GM12878 (cell line): ENCODE measurements around the gene PLA2G15. TPM values are rescaled to one million over a fixed set of nuclear protein-coding genes. Genes with fewer than 3 reads are reported as not detected.

Experiments
- ATAC-seq: fragments of 200-7000 bp; cut with Tn5 transposase; 3 replicates; pipeline ENCODE4 v1.9.1; 2020; ENCODE audit warnings: mild to moderate bottlenecking, moderate library complexity
- BruUV-seq: library from RNA; stranded (reverse); fragments of 400-500 nt; replicated peaks from 2 replicates; lab custom pipeline; 2021; lab: Mats Ljungman, UMichigan
- CTCF ChIA-PET: fragments of 300-600 bp; sonication (Branson Sonifier 250); formaldehyde crosslinking; extraction: SDS; loops from one replicate; lab custom pipeline; 2021; ENCODE audit warnings: inconsistent platforms; lab: Yijun Ruan, JAX
- POLR2A ChIA-PET: fragments of 350-600 bp; formaldehyde crosslinking; extraction: SDS; loops from one replicate; lab custom pipeline; 2021; ENCODE audit warnings: inconsistent platforms; lab: Charles Lee
- RAD21 ChIA-PET: fragments of 300-600 bp; sonication (Branson Sonifier 250); formaldehyde crosslinking; loops from one replicate; lab custom pipeline; 2023; ENCODE audit warnings: antibody characterized with exemption; ENCODE audit not compliant: unreplicated experiment; lab: Charles Lee
- SMC1A ChIA-PET: fragments of 300-600 bp; sonication (Branson Sonifier 250); formaldehyde crosslinking; loops from one replicate; lab custom pipeline; 2023; ENCODE audit not compliant: unreplicated experiment, uncharacterized antibody; lab: Charles Lee
- DNase-seq: peaks from one replicate; pipeline ENCODE4 v3.0.0-alpha.2; 2011; ENCODE audit warnings: low read depth, low spot score
- FAIRE-seq: peaks from 3 replicates; lab custom pipeline; 2011; peaks lifted over from hg19 to GRCh38; lab: Jason Lieb, UNC
- H2AFZ ChIP-seq: 2 replicates; pipeline ENCODE4 v1.6.0; 2011; ENCODE audit warnings: low read depth, low read length, control low read depth; ENCODE audit not compliant: control insufficient read depth
- H3K27ac ChIP-seq: 2 replicates; pipeline ENCODE4 v1.5.1; 2011; ENCODE audit warnings: control low read depth; ENCODE audit not compliant: control insufficient read depth, insufficient read depth
- H3K27me3 ChIP-seq, 2 experiments: replicated peaks in 1 of 2; 2 replicates each; pipeline versions ENCODE4 v1.6.0 to v1.6.1; 2011; ENCODE audit warnings: low read length in 1 of 2; ENCODE audit not compliant: control insufficient read depth in 2 of 2, insufficient read depth in 2 of 2
- H3K36me3 ChIP-seq, 2 experiments: 2 replicates each; pipeline ENCODE4 v1.5.1; 2011; ENCODE audit warnings: low read length in 1 of 2; ENCODE audit not compliant: control insufficient read depth in 2 of 2, insufficient read depth in 2 of 2
- H3K4me1 ChIP-seq: 2 replicates; pipeline ENCODE4 v1.6.1; 2011; ENCODE audit warnings: mild to moderate bottlenecking, low read length, moderate library complexity, mixed read lengths; ENCODE audit not compliant: control insufficient read depth, insufficient read depth
- H3K4me2 ChIP-seq: 2 replicates; pipeline ENCODE4 v1.6.0; 2011; ENCODE audit warnings: control low read depth; ENCODE audit not compliant: control insufficient read depth, insufficient read depth
- H3K4me3 ChIP-seq: fragments of 200-600 bp; sonication (generic); 2 replicates; pipeline ENCODE4 v1.5.1; 2016
- H3K79me2 ChIP-seq: 2 replicates; pipeline ENCODE4 v1.6.0; 2011; ENCODE audit warnings: low read length; ENCODE audit not compliant: control insufficient read depth, insufficient read depth
- H3K9ac ChIP-seq: 2 replicates; pipeline ENCODE4 v1.8.0; 2011; ENCODE audit warnings: low read length, control low read depth, mixed read lengths; ENCODE audit not compliant: control insufficient read depth, insufficient read depth
- H3K9me3 ChIP-seq: replicated peaks from 3 replicates; pipeline ENCODE4 v1.5.1; 2011; ENCODE audit warnings: mild to moderate bottlenecking, low read length; ENCODE audit not compliant: control insufficient read depth, insufficient read depth
- H4K20me1 ChIP-seq: 2 replicates; pipeline ENCODE4 v1.6.0; 2011; ENCODE audit not compliant: control insufficient read depth, insufficient read depth
- LARP7 ChIP-seq: fragments of 450-650 bp; IDR thresholded peaks from 2 replicates; pipeline ENCODE4 v1.6.1; 2017; ENCODE audit warnings: mild to moderate bottlenecking
- SREBF2 ChIP-seq: IDR thresholded peaks from 2 replicates; pipeline ENCODE4 v1.6.1; 2012; ENCODE audit warnings: mild to moderate bottlenecking, low read length
- WGBS: methylation state at CpG from one replicate; pipeline ENCODE4 v1.1.6; 2016; ENCODE audit warnings: low lambda C conversion rate; ENCODE audit not compliant: insufficient replicate concordance, insufficient coverage; ENCODE audit errors: missing lambda C conversion rate; 5-methylcytosine and 5-hydroxymethylcytosine counted together
- in situ Hi-C: fragments of 300-500 bp; cut with MboI; formaldehyde crosslinking; loops from 9 replicates; pipeline ENCODE4 v1.14.3; 2018; ENCODE audit warnings: mixed read lengths
- intact Hi-C: fragments of 100-400 bp; cut with micrococcal nuclease; formaldehyde crosslinking; loops from one replicate; pipeline ENCODE4 v1.14.2; 2022; ENCODE audit not compliant: unreplicated experiment
- microRNA-seq: library from miRNA; unstranded; fragments of <30 nt; microRNA quantifications from one replicate; pipeline ENCODE4, GENCODE V29; 2018
- polyA plus RNA-seq, 11 experiments: library from polyadenylated mRNA; depleted of rRNA in 4 of 11; unstranded in 6 of 11; stranded (reverse) in 5 of 11; fragments of >200 nt; fragmentation: Nextera tagmentation in 4 of 11; fragmentation: Illumina TruSeq in 1 of 11; extraction: Ambion mirVana in 4 of 11; extraction: Trizol in 1 of 11; gene quantifications; 1 replicate in 1 of 11; 2 replicates in 10 of 11; pipeline versions ENCODE4 v1.2.1 to v1.2.3, GENCODE V29; 2011 to 2016; ENCODE audit warnings: inconsistent platforms in 2 of 11, missing spikeins in 2 of 11, low read depth in 1 of 11
- small RNA-seq: library from RNA; depleted of rRNA; stranded (forward); fragments of <200 nt; gene quantifications from one replicate; pipeline ENCODE3, GENCODE V24; 2014
- total RNA-seq, 4 experiments: library from RNA; depleted of rRNA in 3 of 4; stranded (reverse); fragments of >200 nt in 3 of 4; fragmentation: Illumina TruSeq in 1 of 4; extraction: Trizol in 1 of 4; gene quantifications; 2 replicates each; pipeline versions ENCODE4 v1.2.1 to v1.2.3, GENCODE V29; 2013 to 2021

The PLA2G15 gene
- total and polyA plus RNA-seq, 10 of the 15 experiments (the other 5 are each of a cell fraction or from before 2014, with no cell fraction given), result 0.31 to 9.4 (median 6.8) TPM

- CTCF ChIA-PET, result interaction anchor here (0.9 to 2.4 kb wide), 8 partner anchors 9 to 47 kb away, joined by 3 to 60 read pairs (median 6); partner anchors contain the start of gene SLC7A6
- TSS peak; percentile 80 for BruUV-seq
- DNase-seq (no peak), ATAC-seq (peak; percentile 51)
- intact Hi-C loops (loop anchor here (2.0 kb wide), 1 partner anchor 46 kb away; the partner anchor contains the start of gene SLC7A6), in situ Hi-C loops (no loop called here)
- H3K79me2 ChIP-seq, result peaks cover 51% of the 10 kb centered on the region
- H3K9ac ChIP-seq, result peak overlapping the region; percentile 74
- no peaks in the 10 kb centered on the region for H4K20me1 ChIP-seq
- RAD21 ChIA-PET, result interaction anchor here (0.8 to 2.2 kb wide), 11 partner anchors 9 to 160 kb away, joined by 3 to 52 read pairs (median 4); partner anchors contain the start of gene SLC7A6
- H3K27me3 ChIP-seq, result no peaks in the 10 kb centered on the region
- WGBS, result 0% methylated on average over 26 of the region's 29 CpGs
- peak overlapping the region; percentile 79 for H3K4me2 ChIP-seq
- 0 out of 2 replicates have a peak, but pooled peaks cover 3% of the 10 kb centered on the region for H3K4me1 ChIP-seq
- POLR2A ChIA-PET, result interaction anchor here (1.0 to 3.8 kb wide), 12 partner anchors 9 to 52 kb away, joined by 3 to 20 read pairs (median 6); partner anchors contain the start of gene SLC7A6
- peak; percentile 30; the same call in 1 of the 2 replicates for TF ChIP-seq LARP7
- no peak for TF ChIP-seq SREBF2
- TF ChIP-seq, all 136 proteins: peak for 1
- Histone ChIP-seq H3K9me3 (no peaks in the 10 kb centered on the region), H3K27ac (peak overlapping the region; percentile 76), H3K36me3 (peaks cover 0 to 13% of the 10 kb centered on the region in 2 experiments; a peak in 2 of 4 replicates), H3K4me3 (peak overlapping the region; percentile 95), H2AFZ (peak overlapping the region; percentile 95)
- no peak for FAIRE-seq
- SMC1A ChIA-PET, result interaction anchor here (0.9 to 2.4 kb wide), 10 partner anchors 9 to 54 kb away, joined by 3 to 20 read pairs (median 8); partner anchors contain the start of gene SLC7A6
These were observed 65.2 kb downstream of the PLA2G15 start for GRCh38 chr16:68310437-68310773.

Small RNA genes lying within 50 kb of the gene (microRNA-seq; reads per million reads assigned to microRNA genes)
- not detected for gene MIR6773

Small RNA genes lying within 50 kb of the gene (small RNA-seq; reads per million reads assigned to genes)
- gene RNU6-1262P, result not detected

Other genes starting within 250 kb of the PLA2G15 start
Only the 7 nearest of the 10 such genes appear.
- 28.7 and 33.5 TPM in 2 replicates for gene DUS2, start 222.1 kb upstream of the PLA2G15 start, total RNA-seq (2014; rRNA removed)
- gene DUS2, start 222.1 kb upstream of the PLA2G15 start, total RNA-seq (2014; rRNA removed; fragmentation: Illumina TruSeq; extraction: Trizol), result 25.8 and 26.4 TPM in 2 replicates
- 25.2 and 28.1 TPM in 2 replicates for gene DUS2, start 222.1 kb upstream of the PLA2G15 start, total RNA-seq (2021)
- gene DUS2, start 222.1 kb upstream of the PLA2G15 start, polyA plus RNA-seq (2011; rRNA removed), result 12.4 and 17.9 TPM in 2 replicates
- 18.9 and 24.6 TPM in 2 replicates for gene DUS2, start 222.1 kb upstream of the PLA2G15 start, polyA plus RNA-seq (2014; fragmentation: Illumina TruSeq; extraction: Trizol)
- gene DUS2, start 222.1 kb upstream of the PLA2G15 start, polyA plus RNA-seq (2014; fragmentation: Nextera tagmentation; extraction: Ambion mirVana), result 1 to 10 TPM; 4.8 to 7.8 TPM
- gene DUS2, start 222.1 kb upstream of the PLA2G15 start, polyA plus RNA-seq (2014; rRNA removed), result 21.7 and 23.0 TPM in 2 replicates
- gene DUS2, start 222.1 kb upstream of the PLA2G15 start, polyA plus RNA-seq (2016; fragmentation: Nextera tagmentation; extraction: Ambion mirVana), result 10 to 100 TPM; 28.9 to 32.3 TPM
- gene NFATC3, start 160.0 kb upstream of the PLA2G15 start, total RNA-seq (2014; rRNA removed), result 25.8 and 27.6 TPM in 2 replicates
- 21.2 and 23.2 TPM in 2 replicates for gene NFATC3, start 160.0 kb upstream of the PLA2G15 start, total RNA-seq (2014; rRNA removed; fragmentation: Illumina TruSeq; extraction: Trizol)
- gene NFATC3, start 160.0 kb upstream of the PLA2G15 start, total RNA-seq (2021), result 37.6 and 37.8 TPM in 2 replicates
- gene NFATC3, start 160.0 kb upstream of the PLA2G15 start, polyA plus RNA-seq (2011; rRNA removed), result 31.3 and 34.7 TPM in 2 replicates
- gene NFATC3, start 160.0 kb upstream of the PLA2G15 start, polyA plus RNA-seq (2014; fragmentation: Illumina TruSeq; extraction: Trizol), result 24.4 and 29.5 TPM in 2 replicates
- 1 to 10 TPM; 4.2 to 5.5 TPM for gene NFATC3, start 160.0 kb upstream of the PLA2G15 start, polyA plus RNA-seq (2014; fragmentation: Nextera tagmentation; extraction: Ambion mirVana)
- 20.9 and 23.6 TPM in 2 replicates for gene NFATC3, start 160.0 kb upstream of the PLA2G15 start, polyA plus RNA-seq (2014; rRNA removed)
- 10 to 100 TPM; 25.4 to 32.2 TPM for gene NFATC3, start 160.0 kb upstream of the PLA2G15 start, polyA plus RNA-seq (2016; fragmentation: Nextera tagmentation; extraction: Ambion mirVana)
- gene ESRP2, start 9.2 kb upstream of the PLA2G15 start, total RNA-seq (2014; rRNA removed), result 0.11 TPM in 1 of 2 replicates, not detected in the other
- gene ESRP2, start 9.2 kb upstream of the PLA2G15 start, total RNA-seq (2014; rRNA removed; fragmentation: Illumina TruSeq; extraction: Trizol), result 0.04 TPM in 1 of 2 replicates, not detected in the other
- gene ESRP2, start 9.2 kb upstream of the PLA2G15 start, total RNA-seq (2021), result 0.08 and 0.29 TPM in 2 replicates
- not detected in 2 replicates for gene ESRP2, start 9.2 kb upstream of the PLA2G15 start, polyA plus RNA-seq (2011; rRNA removed)
- gene ESRP2, start 9.2 kb upstream of the PLA2G15 start, polyA plus RNA-seq (2014; fragmentation: Illumina TruSeq; extraction: Trizol), result 0.06 TPM in 1 of 2 replicates, not detected in the other
- under 1 TPM in 1 of 2 experiments, not detected in 1; 0.08 TPM for gene ESRP2, start 9.2 kb upstream of the PLA2G15 start, polyA plus RNA-seq (2014; fragmentation: Nextera tagmentation; extraction: Ambion mirVana)
- gene ESRP2, start 9.2 kb upstream of the PLA2G15 start, polyA plus RNA-seq (2014; rRNA removed), result 0.13 and 0.23 TPM in 2 replicates
- gene ESRP2, start 9.2 kb upstream of the PLA2G15 start, polyA plus RNA-seq (2016; fragmentation: Nextera tagmentation; extraction: Ambion mirVana), result under 1 TPM; 0.12 to 0.64 TPM
- gene SLC7A6, start 19.2 kb downstream of the PLA2G15 start, total RNA-seq (2014; rRNA removed), result 29.8 and 33.9 TPM in 2 replicates
- gene SLC7A6, start 19.2 kb downstream of the PLA2G15 start, total RNA-seq (2014; rRNA removed; fragmentation: Illumina TruSeq; extraction: Trizol), result 27.4 and 27.5 TPM in 2 replicates
- 51.3 and 60.4 TPM in 2 replicates for gene SLC7A6, start 19.2 kb downstream of the PLA2G15 start, total RNA-seq (2021)
- 46.3 and 53.6 TPM in 2 replicates for gene SLC7A6, start 19.2 kb downstream of the PLA2G15 start, polyA plus RNA-seq (2011; rRNA removed)
- gene SLC7A6, start 19.2 kb downstream of the PLA2G15 start, polyA plus RNA-seq (2014; fragmentation: Illumina TruSeq; extraction: Trizol), result 60.1 and 66.5 TPM in 2 replicates
- 1 to 10 TPM; 8.2 TPM for gene SLC7A6, start 19.2 kb downstream of the PLA2G15 start, polyA plus RNA-seq (2014; fragmentation: Nextera tagmentation; extraction: Ambion mirVana)
- 52.7 and 55.0 TPM in 2 replicates for gene SLC7A6, start 19.2 kb downstream of the PLA2G15 start, polyA plus RNA-seq (2014; rRNA removed)
- gene SLC7A6, start 19.2 kb downstream of the PLA2G15 start, polyA plus RNA-seq (2016; fragmentation: Nextera tagmentation; extraction: Ambion mirVana), result 10 to 100 TPM; 26.6 to 27.4 TPM
- 16.0 and 17.7 TPM in 2 replicates for gene SLC7A6OS, start 65.6 kb downstream of the PLA2G15 start, total RNA-seq (2014; rRNA removed)
- gene SLC7A6OS, start 65.6 kb downstream of the PLA2G15 start, total RNA-seq (2014; rRNA removed; fragmentation: Illumina TruSeq; extraction: Trizol), result 17.7 and 18.1 TPM in 2 replicates
- 17.7 and 22.0 TPM in 2 replicates for gene SLC7A6OS, start 65.6 kb downstream of the PLA2G15 start, total RNA-seq (2021)
- 17.8 and 19.6 TPM in 2 replicates for gene SLC7A6OS, start 65.6 kb downstream of the PLA2G15 start, polyA plus RNA-seq (2011; rRNA removed)
- gene SLC7A6OS, start 65.6 kb downstream of the PLA2G15 start, polyA plus RNA-seq (2014; fragmentation: Illumina TruSeq; extraction: Trizol), result 16.0 and 16.8 TPM in 2 replicates
- 1 to 10 TPM; 2.9 to 6.4 TPM for gene SLC7A6OS, start 65.6 kb downstream of the PLA2G15 start, polyA plus RNA-seq (2014; fragmentation: Nextera tagmentation; extraction: Ambion mirVana)
- gene SLC7A6OS, start 65.6 kb downstream of the PLA2G15 start, polyA plus RNA-seq (2014; rRNA removed), result 13.9 and 16.0 TPM in 2 replicates
- gene SLC7A6OS, start 65.6 kb downstream of the PLA2G15 start, polyA plus RNA-seq (2016; fragmentation: Nextera tagmentation; extraction: Ambion mirVana), result 10 to 100 TPM; 23.8 to 27.4 TPM
- 45.8 and 48.5 TPM in 2 replicates for gene PRMT7, start 65.6 kb downstream of the PLA2G15 start, total RNA-seq (2014; rRNA removed)
- 32.6 and 33.4 TPM in 2 replicates for gene PRMT7, start 65.6 kb downstream of the PLA2G15 start, total RNA-seq (2014; rRNA removed; fragmentation: Illumina TruSeq; extraction: Trizol)
- 45.4 and 47.6 TPM in 2 replicates for gene PRMT7, start 65.6 kb downstream of the PLA2G15 start, total RNA-seq (2021)
- 40.7 and 49.3 TPM in 2 replicates for gene PRMT7, start 65.6 kb downstream of the PLA2G15 start, polyA plus RNA-seq (2011; rRNA removed)
- 28.6 and 43.3 TPM in 2 replicates for gene PRMT7, start 65.6 kb downstream of the PLA2G15 start, polyA plus RNA-seq (2014; fragmentation: Illumina TruSeq; extraction: Trizol)
- 1 to 10 TPM; 5.1 to 5.6 TPM for gene PRMT7, start 65.6 kb downstream of the PLA2G15 start, polyA plus RNA-seq (2014; fragmentation: Nextera tagmentation; extraction: Ambion mirVana)
- 52.4 and 56.1 TPM in 2 replicates for gene PRMT7, start 65.6 kb downstream of the PLA2G15 start, polyA plus RNA-seq (2014; rRNA removed)
- gene PRMT7, start 65.6 kb downstream of the PLA2G15 start, polyA plus RNA-seq (2016; fragmentation: Nextera tagmentation; extraction: Ambion mirVana), result 10 to 100 TPM; 36.9 to 40.7 TPM
- gene SMPD3, start 203.1 kb downstream of the PLA2G15 start, total RNA-seq (2014; rRNA removed), result 0.49 and 2.0 TPM in 2 replicates
- gene SMPD3, start 203.1 kb downstream of the PLA2G15 start, total RNA-seq (2014; rRNA removed; fragmentation: Illumina TruSeq; extraction: Trizol), result 0.76 and 0.83 TPM in 2 replicates
- gene SMPD3, start 203.1 kb downstream of the PLA2G15 start, total RNA-seq (2021), result 1.5 and 1.8 TPM in 2 replicates
- gene SMPD3, start 203.1 kb downstream of the PLA2G15 start, polyA plus RNA-seq (2011; rRNA removed), result 0.04 TPM in 1 of 2 replicates, not detected in the other
- 0.05 and 0.90 TPM in 2 replicates for gene SMPD3, start 203.1 kb downstream of the PLA2G15 start, polyA plus RNA-seq (2014; fragmentation: Illumina TruSeq; extraction: Trizol)
- under 1 TPM; 0.06 to 0.22 TPM for gene SMPD3, start 203.1 kb downstream of the PLA2G15 start, polyA plus RNA-seq (2014; fragmentation: Nextera tagmentation; extraction: Ambion mirVana)
- gene SMPD3, start 203.1 kb downstream of the PLA2G15 start, polyA plus RNA-seq (2014; rRNA removed), result 0.99 and 1.5 TPM in 2 replicates
- gene SMPD3, start 203.1 kb downstream of the PLA2G15 start, polyA plus RNA-seq (2016; fragmentation: Nextera tagmentation; extraction: Ambion mirVana), result 1 to 10 TPM; 1.6 to 1.7 TPM